SK-N-SH (cell line): Measurements from ENCODE around the gene ADAMTS6. TPM values are rescaled to one million over a fixed set of nuclear protein-coding genes. Genes with fewer than 3 reads are reported as not detected.
A peak's percentile ranks its signal among the peaks of the same experiment; 100 is the strongest.

Source experiments
- CTCF ChIA-PET: fragments of 300-600, 350-600 bp; formaldehyde crosslinking; extraction: SDS; loops from one replicate; lab custom pipeline; 2021; lab: Yijun Ruan, JAX
- POLR2A ChIA-PET: fragments of 350-600 bp; sonication (Branson Sonifier 250); formaldehyde crosslinking; extraction: SDS; loops from one replicate; lab custom pipeline; 2020; ENCODE audit warnings: antibody characterized with exemption, inconsistent platforms; lab: Yijun Ruan, JAX
- DNase-seq: peaks from one replicate; pipeline ENCODE4 v3.0.0; 2012
- H2AFZ ChIP-seq: fragments of 200-600 bp; sonication (generic); 2 replicates; pipeline ENCODE4 v1.8.1; 2016; ENCODE audit warnings: antibody characterized with exemption, mild to moderate bottlenecking, low read depth
- H3F3A ChIP-seq: fragments of 200-600 bp; sonication (generic); replicated peaks from 2 replicates; pipeline ENCODE3; 2016; ENCODE audit warnings: antibody characterized with exemption, mild to moderate bottlenecking; ENCODE audit not compliant: insufficient read depth
- H3K27ac ChIP-seq, 2 experiments: fragments of 200-500 bp in 1 of 2; fragments of 200-600 bp in 1 of 2; sonication (Bioruptor generic) in 1 of 2; sonication (generic), shearing (Covaris generic) in 1 of 2; 2 replicates each; pipeline versions ENCODE4 v1.5.1 to v1.6.1; 2014 to 2016; ENCODE audit warnings: low read depth in 2 of 2, inconsistent platforms in 1 of 2, low read length in 1 of 2, mild to moderate bottlenecking in 1 of 2, mixed read lengths in 1 of 2
- H3K27me3 ChIP-seq: fragments of 200-600 bp; sonication (generic), shearing (Covaris generic); 2 replicates; pipeline ENCODE4 v1.6.1; 2016; ENCODE audit warnings: mixed run types; ENCODE audit not compliant: insufficient read depth
- H3K36me3 ChIP-seq, 2 experiments: fragments of 200-500 bp in 1 of 2; fragments of 200-600 bp in 1 of 2; sonication (Bioruptor generic) in 1 of 2; sonication (generic) in 1 of 2; replicated peaks in 1 of 2; 2 replicates each; pipeline versions ENCODE3 to v1.5.1; 2014 to 2016; ENCODE audit warnings: low read length in 1 of 2, mild to moderate bottlenecking in 1 of 2; ENCODE audit not compliant: insufficient read depth in 2 of 2, control insufficient read depth in 1 of 2
- H3K4me1 ChIP-seq, 2 experiments: fragments of 200-500 bp in 1 of 2; fragments of 200-600 bp in 1 of 2; sonication (Bioruptor generic) in 1 of 2; sonication (generic), shearing (Covaris generic) in 1 of 2; 2 replicates each; pipeline versions ENCODE4 v1.5.1 to v1.6.1; 2014 to 2016; ENCODE audit warnings: low read depth in 1 of 2, low read length in 1 of 2, mixed run types in 1 of 2; ENCODE audit not compliant: insufficient read depth in 2 of 2, control insufficient read depth in 1 of 2
- H3K4me2 ChIP-seq: fragments of 200-600 bp; sonication (generic), shearing (Covaris generic); 2 replicates; pipeline ENCODE4 v1.6.1; 2017; ENCODE audit warnings: mixed run types
- H3K4me3 ChIP-seq, 2 experiments: fragments of 200-500 bp in 1 of 2; fragments of 200-600 bp in 1 of 2; sonication (Bioruptor generic) in 1 of 2; sonication (generic), shearing (Covaris generic) in 1 of 2; 2 replicates each; pipeline versions ENCODE4 v1.5.1 to v1.8.1; 2014 to 2016; ENCODE audit warnings: low read depth in 2 of 2, inconsistent platforms in 1 of 2, low read length in 1 of 2, mild to moderate bottlenecking in 1 of 2, mixed read lengths in 1 of 2, moderate library complexity in 1 of 2
- H3K79me2 ChIP-seq: fragments of 200-600 bp; sonication (generic); 2 replicates; pipeline ENCODE4 v1.8.1; 2017; ENCODE audit warnings: mild to moderate bottlenecking; ENCODE audit not compliant: insufficient read depth
- H3K9ac ChIP-seq: fragments of 200-600 bp; sonication (generic); 2 replicates; pipeline ENCODE4 v1.6.1; 2017; ENCODE audit warnings: mixed run types
- H3K9me2 ChIP-seq: fragments of 200-600 bp; sonication (generic); 2 replicates; pipeline ENCODE4 v1.6.1; 2017; ENCODE audit warnings: mixed run types
- H3K9me3 ChIP-seq: fragments of 200-600 bp; sonication (generic); 2 replicates; pipeline ENCODE4 v1.6.1; 2017; ENCODE audit warnings: mixed run types, mild to moderate bottlenecking, moderate library complexity
- H4K20me1 ChIP-seq: fragments of 200-600 bp; sonication (generic); 2 replicates; pipeline ENCODE4 v1.6.1; 2017; ENCODE audit warnings: mild to moderate bottlenecking, mixed run types; ENCODE audit not compliant: insufficient read depth
- EP300 ChIP-seq, 2 experiments: IDR thresholded peaks; 2 replicates each; pipeline versions ENCODE4 v1.4.0 to v1.6.1; 2012; ENCODE audit warnings: borderline replicate concordance in 1 of 2, low read depth in 1 of 2, low read length in 1 of 2
- FOSL2 ChIP-seq: IDR thresholded peaks from 2 replicates; pipeline ENCODE4 v1.4.0; 2012; ENCODE audit warnings: low read depth, mild to moderate bottlenecking, moderate library complexity, borderline replicate concordance
- GABPA ChIP-seq: IDR thresholded peaks from 2 replicates; pipeline ENCODE4 v1.4.0; 2012; ENCODE audit warnings: low read depth, mild to moderate bottlenecking
- MXI1 ChIP-seq: IDR thresholded peaks from 2 replicates; pipeline ENCODE4 v1.6.1; 2012; ENCODE audit warnings: mild to moderate bottlenecking, low read depth, low read length, improper control_type of control experiment
- POLR2AphosphoS5 ChIP-seq: IDR thresholded peaks from 2 replicates; pipeline ENCODE4 v1.6.1; 2012; ENCODE audit warnings: low read depth, low read length
- RAD21 ChIP-seq: IDR thresholded peaks from 2 replicates; pipeline ENCODE4 v1.6.1; 2012; ENCODE audit warnings: mild to moderate bottlenecking, low read length
- REST ChIP-seq: IDR thresholded peaks from 2 replicates; pipeline ENCODE4 v1.6.1; 2012; ENCODE audit warnings: mild to moderate bottlenecking, low read depth, low read length, moderate library complexity
- RFX5 ChIP-seq: IDR thresholded peaks from 2 replicates; pipeline ENCODE4 v1.6.1; 2012; ENCODE audit warnings: mild to moderate bottlenecking, improper control_type of control experiment, low read length
- SMC3 ChIP-seq: IDR thresholded peaks from 2 replicates; pipeline ENCODE4 v1.6.1; 2012; ENCODE audit warnings: low read depth, low read length, improper control_type of control experiment
- TAF1 ChIP-seq: IDR thresholded peaks from 2 replicates; pipeline ENCODE4 v1.6.1; 2012; ENCODE audit warnings: low read depth, mild to moderate bottlenecking, low read length, moderate library complexity, borderline replicate concordance
- TCF12 ChIP-seq: IDR thresholded peaks from 2 replicates; pipeline ENCODE4 v1.4.0; 2012
- USF1 ChIP-seq: IDR thresholded peaks from 2 replicates; pipeline ENCODE4 v1.4.0; 2012; ENCODE audit warnings: low read depth, borderline replicate concordance
- USF2 ChIP-seq: fragments of 150-350 bp; IDR thresholded peaks from 2 replicates; pipeline ENCODE4 v1.6.1; 2017; ENCODE audit warnings: antibody characterized with exemption, low read length, low read depth, borderline replicate concordance
- ZBTB33 ChIP-seq: IDR thresholded peaks from 2 replicates; pipeline ENCODE4 v1.4.0; 2012; ENCODE audit warnings: low read depth, borderline replicate concordance
- WGBS: methylation state at CpG from one replicate; pipeline ENCODE4 v1.1.6; 2017; ENCODE audit warnings: low lambda C conversion rate; 5-methylcytosine and 5-hydroxymethylcytosine counted together
- polyA plus RNA-seq, 3 experiments: library from polyadenylated mRNA; depleted of rRNA; stranded (reverse); fragments of >200 nt; gene quantifications; 2 replicates each; pipeline ENCODE4 v1.2.3, GENCODE V29; 2012

Gene ADAMTS6
- polyA plus RNA-seq, 1 of the 3 experiments (the other 2 are of a cell fraction), result 15.0 TPM

GRCh38 chr5:65481635-65482295, at the start of gene ADAMTS6 (continued):
- TF ChIP-seq RFX5 (no peak), GABPA (no peak), TCF12 (peak; percentile 77; the same call in 1 of the 2 replicates), POLR2AphosphoS5 (peak; percentile 66), MXI1 (peak; percentile 90), TAF1 (peak; percentile 62; the same call in 1 of the 2 replicates), ZBTB33 (no peak)

- no peak overlapping the region for H3K9ac ChIP-seq
- 93% methylated on average over 1 of the region's 1 CpG for WGBS
- CTCF ChIA-PET, result no interaction called here
- no peak for TF ChIP-seq USF1
- TF ChIP-seq TCF12, result no peak
- H3K4me2 ChIP-seq, result no peak overlapping the region
- peaks cover 7% of the 10 kb centered on the region for H3F3A ChIP-seq
- no peak overlapping the region for H3K27ac ChIP-seq
- no peak overlapping the region for H3K4me3 ChIP-seq
- H3K27me3 ChIP-seq, result no peaks in the 10 kb centered on the region
- H3K4me1 ChIP-seq, result no peaks in the 10 kb centered on the region
- H3K36me3 ChIP-seq, result peaks cover 0 to 24% of the 10 kb centered on the region in 2 experiments
- no peaks in the 10 kb centered on the region for H4K20me1 ChIP-seq
- no peaks in the 10 kb centered on the region for H3K79me2 ChIP-seq
- no peak overlapping the region for H2AFZ ChIP-seq
- POLR2A ChIA-PET, result no interaction called here
- DNase-seq, result no peak
- no peaks in the 10 kb centered on the region for H3K9me3 ChIP-seq
- no peaks in the 10 kb centered on the region for H3K9me2 ChIP-seq
Measured at GRCh38 chr5:65530904-65531303, 49.2 kb upstream of the ADAMTS6 start.

- no peak for DNase-seq
- Histone ChIP-seq H3K4me2 (no peak overlapping the region), H3K9me3 (no peaks in the 10 kb centered on the region), H2AFZ (no peak overlapping the region), H3K9ac (no peak overlapping the region), H4K20me1 (no peaks in the 10 kb centered on the region), H3K4me3 (no peak overlapping the region), H3K4me1 (no peaks in the 10 kb centered on the region), H3F3A (peaks cover 7% of the 10 kb centered on the region), H3K79me2 (no peaks in the 10 kb centered on the region), H3K9me2 (no peaks in the 10 kb centered on the region), H3K27me3 (no peaks in the 10 kb centered on the region), H3K36me3 (peaks cover 0 to 49% of the 10 kb centered on the region in 2 experiments), H3K27ac (no peak overlapping the region)
- WGBS, result 94% methylated on average over 3 of the region's 3 CpGs
- POLR2A ChIA-PET, result no interaction called here
- CTCF ChIA-PET, result interaction anchor here (1.2 kb wide), 1 partner anchor 15 kb away, joined by 3 read pairs; no protein-coding TSS in a partner anchor
- no peak for TF ChIP-seq RAD21
- TF ChIP-seq REST, result no peak
- TF ChIP-seq EP300 (IDR thresholded peaks at IDR 0.05; ENCODE audit: borderline replicate concordance in 1 of 2, low read depth in 1 of 2, low read length in 1 of 2), result no peak
- TF ChIP-seq SMC3, result no peak
- TF ChIP-seq GABPA, result no peak
- TF ChIP-seq RFX5, result no peak
- TF ChIP-seq ZBTB33, result no peak
- TF ChIP-seq FOSL2, result no peak
- TF ChIP-seq USF2, result no peak
Measured at GRCh38 chr5:65525726-65526125, 44.0 kb upstream of the ADAMTS6 start.
